ENCODE data around the gene OR2J2.
"Not testable (repeated sequence)": the region's sequence is repeated elsewhere in the genome, so short reads cannot be mapped to it uniquely, and the experiment has no call there.

Gene OR2J2
- 0 reads per million in 4 donors for total RNA-seq

DNA sequence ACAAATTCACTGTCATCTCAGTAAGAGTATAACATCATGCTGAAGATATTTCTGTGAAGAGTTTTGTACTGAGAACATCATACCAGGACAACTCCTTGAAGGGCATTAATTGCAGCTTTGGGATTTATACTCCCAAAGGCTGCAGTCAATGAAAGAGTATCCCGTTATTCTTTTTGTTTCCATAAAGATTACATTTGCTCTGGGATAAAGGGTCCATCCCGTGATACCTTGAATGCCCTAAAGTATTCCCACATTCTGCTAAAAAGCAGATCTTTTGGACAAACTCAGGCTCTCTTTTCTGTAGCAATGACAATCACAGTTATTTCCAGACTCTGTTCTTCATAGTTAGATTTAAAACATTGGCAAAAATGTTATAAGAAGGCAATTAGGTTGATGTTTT, at the start of gene OR2J2:
TSS of gene OR2J2 (plus strand) at position 301 of the 400 bp plus-strand sequence. CDS start 2,729 bp downstream, outside the sequence.
- DNase-seq = not testable (repeated sequence)

DNA sequence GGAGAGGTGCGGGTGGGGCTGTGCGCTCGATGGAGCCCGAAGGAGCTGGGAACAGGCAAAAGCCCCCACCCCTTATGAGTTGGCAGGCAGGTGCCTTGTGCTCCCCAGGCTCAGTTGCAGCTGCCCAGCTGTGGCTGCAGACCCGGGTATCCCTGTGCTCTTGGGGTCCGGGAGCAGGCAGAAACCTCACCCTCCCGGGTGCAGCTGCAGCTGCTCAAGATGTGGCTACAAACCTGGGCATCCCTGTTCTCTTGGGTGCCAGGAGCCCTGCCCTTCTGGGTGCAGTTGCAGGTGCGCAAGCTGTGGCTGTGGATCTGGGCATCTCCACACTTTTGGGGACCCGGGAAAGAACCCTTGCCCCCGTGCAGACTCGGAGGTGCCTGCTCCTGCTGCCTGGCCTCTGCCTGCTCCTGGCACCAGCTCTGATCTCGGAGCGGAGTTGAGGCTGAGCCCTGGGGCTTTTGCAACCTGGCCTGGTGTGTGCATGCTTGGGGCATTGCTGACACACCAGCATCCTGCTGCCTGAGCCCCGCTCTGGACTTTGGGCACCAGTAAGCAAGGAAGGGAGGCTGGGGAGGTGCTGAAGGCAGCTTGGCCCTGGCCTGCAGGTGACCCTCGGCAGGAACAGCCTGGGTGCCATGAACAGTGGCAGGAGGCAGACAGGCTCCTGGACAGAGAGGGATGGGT, 41.2 kb upstream of the OR2J2 start:
- peak in 1 of 5 donors; percentile 11 for DNase-seq

DNA sequence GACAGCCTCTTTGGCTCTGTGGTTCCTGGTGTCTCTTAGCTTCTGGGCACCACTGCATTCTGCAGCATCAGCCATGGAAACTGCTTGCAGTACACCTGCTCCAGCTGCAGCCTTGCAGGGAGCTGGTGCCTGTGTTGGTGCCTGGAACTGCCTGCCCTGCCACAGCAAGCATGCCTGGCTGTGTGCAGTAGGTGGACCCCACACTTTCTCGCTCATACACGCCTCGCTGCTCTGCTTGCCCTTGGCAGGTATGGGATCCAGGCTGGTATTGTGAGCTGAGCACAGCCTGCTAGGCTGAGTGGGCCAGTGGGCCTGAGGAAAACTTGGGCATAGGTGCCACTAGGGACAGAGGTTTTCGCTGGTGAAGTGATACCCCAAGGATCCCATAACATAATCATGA, 40.1 kb upstream of the OR2J2 start:
- DNase-seq = no peak

DNA sequence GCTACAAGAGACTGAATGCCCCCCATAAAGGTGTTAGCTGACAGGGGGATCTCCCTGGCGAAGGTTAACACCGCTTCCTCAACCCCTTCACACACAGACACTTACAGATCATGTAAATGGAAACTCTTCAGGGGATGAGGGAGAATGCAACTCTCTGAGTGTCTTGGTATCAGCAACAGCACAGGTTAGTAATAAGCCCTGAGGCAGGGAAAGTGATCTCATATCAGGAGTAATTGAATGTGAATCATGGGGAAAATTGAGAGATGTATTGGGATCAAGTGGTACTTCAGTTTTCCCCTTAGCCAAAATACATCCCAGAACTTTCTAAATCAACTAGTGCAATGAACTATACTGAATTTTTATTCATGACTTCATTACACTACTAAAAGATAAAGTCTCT, 39.0 kb upstream of the OR2J2 start:
- DNase-seq = no peak

DNA sequence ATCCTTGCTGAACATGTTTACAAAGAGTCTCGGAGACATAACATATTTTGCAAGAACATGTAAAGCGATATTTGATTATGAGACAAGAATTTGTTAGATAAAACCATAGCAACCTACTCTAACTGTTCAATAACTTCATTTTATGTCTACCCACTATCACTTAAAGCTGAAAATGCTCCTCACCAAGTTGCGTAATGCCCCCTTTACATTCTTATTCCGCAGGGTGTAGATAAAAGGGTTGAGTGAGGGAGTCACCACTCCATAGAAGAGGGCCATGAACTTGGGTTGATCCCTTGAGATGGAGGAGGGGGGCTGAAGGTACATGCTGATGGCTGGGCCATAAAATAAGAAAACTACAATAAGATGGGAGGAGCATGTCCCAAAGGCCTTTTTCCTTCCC, 33.0 kb upstream of the OR2J2 start:
- no peak for DNase-seq

DNA sequence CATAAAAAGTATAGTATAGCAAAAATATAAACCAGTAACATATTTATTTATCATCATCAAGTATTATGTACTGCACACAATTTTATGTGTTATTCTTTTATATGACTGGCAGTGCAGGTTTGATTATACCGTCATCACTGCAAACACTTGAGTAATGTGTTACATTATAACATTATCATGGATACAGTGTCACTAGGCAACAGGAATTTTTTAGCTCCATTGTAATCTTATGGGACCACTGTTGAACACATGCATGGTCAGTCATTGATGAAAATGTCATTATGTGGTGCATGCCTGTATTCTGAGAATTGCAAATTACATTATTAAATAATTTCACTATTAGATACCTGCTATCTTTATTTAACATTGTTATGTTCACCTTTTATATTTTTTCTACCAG, 29.1 kb upstream of the OR2J2 start:
- no peak for DNase-seq

DNA sequence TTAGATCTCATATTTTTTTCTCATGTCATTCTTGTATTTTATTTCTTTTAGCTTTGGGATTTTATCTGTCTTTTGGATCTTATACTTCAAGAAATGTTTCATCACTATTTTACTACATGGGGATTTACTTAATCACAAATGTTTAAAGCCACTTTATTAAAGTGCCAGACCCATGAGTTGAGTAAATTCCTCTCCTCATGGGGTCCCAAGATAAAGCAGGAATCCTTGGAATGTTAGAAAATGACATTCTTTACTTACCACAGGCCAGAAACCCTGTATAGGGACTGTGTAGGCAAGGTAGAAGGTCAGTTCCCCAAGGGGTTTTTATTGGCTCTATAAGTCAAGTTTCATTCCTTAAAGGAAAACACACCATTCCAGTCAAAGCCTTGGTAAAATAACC, 28.4 kb upstream of the OR2J2 start:
- DNase-seq = no peak

DNA sequence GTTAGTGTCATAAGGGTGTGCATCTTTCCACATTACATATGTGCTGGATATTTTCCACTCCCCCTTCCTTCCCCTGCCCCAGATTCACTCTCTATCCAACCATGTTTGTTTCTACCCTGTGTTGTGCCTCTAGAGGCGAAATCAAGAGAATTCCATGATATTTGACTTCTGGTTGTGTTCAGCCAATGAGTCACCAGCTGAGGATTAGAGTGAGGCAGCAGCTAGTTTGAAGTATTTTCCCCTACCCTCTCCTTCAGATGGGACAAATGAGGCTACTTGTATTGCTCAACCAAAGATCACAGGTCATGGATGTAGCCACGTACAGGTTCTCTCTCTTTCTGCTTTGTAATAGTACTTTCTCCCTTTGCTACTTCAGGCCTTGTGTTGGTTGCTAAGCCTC, 24.5 kb upstream of the OR2J2 start:
- no peak for DNase-seq

DNA sequence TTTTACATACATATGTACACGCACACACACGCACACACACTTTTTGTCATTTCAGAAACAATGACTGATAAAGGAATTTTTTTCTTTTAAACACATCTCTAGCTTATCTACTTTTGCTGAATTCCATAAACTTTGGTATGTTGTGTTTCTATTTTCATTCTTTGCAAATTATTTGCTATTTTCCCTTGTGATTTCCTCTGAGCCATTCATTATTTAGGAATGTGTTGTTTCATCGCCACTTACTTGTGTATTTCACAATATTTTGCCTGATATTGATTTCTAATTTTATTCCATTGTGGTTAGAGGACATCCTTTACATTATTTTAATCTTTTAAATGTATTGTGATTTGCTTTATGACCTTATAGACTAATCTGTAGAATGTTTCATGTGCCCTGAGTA, 23.6 kb upstream of the OR2J2 start:
- no peak for DNase-seq

DNA sequence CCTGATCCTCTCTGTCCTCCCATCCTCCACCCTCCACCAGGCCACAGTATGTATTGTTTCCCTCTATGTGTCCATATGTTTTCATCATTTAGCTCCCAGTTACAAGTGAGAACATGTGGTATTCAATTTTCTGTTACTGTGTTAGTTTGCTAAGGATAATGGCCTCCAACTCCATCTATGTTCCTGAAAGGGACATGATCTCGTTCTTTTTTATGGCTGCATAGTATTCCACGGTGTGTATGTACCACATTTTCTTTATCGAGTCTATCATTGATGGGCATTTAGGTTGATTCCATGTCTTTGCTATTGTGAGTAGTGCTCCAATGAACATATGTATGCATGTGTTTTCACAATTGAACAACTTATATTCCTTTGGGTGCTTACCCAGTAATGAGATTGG, 21.3 kb upstream of the OR2J2 start:
- not testable (repeated sequence) for DNase-seq

DNA sequence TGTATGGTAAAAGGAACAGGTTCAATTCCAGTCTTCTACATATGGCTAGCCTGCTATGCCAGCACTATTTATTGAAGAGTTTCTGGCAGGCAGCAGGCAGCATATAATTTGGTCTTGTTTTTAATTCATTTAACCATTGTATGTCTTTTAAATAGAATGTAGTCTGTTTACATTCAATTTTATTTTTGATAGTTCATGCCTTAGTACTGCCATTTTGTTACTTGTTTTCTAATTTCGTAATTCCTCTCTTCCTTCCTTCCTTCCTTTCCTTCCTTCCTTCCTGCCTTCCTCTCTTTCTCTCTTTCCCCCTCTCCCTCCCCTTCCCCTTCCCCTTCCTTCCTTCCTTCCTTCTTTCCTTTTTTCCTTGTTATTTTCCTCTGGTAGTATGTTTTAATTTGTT, 17.6 kb upstream of the OR2J2 start:
- no peak for DNase-seq

DNA sequence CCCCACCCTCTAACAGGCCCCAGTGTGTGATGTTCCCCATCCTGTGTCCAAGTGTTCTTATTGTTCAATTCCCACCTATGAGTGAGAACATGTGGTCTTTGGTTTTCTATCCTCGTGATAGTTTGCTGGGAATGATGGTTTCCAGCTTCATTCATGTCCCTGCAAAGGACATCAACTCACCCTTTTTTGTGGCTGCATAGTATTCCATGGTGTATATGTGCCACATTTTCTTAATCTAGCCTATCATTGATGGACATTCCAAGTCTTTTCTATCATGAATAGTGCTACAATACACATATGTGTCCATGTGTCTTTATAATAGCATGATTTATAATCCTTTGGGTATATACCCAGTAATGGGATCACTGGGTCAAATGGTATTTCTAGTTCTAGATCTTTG, 15.5 kb upstream of the OR2J2 start:
- DNase-seq = not testable (repeated sequence)

DNA sequence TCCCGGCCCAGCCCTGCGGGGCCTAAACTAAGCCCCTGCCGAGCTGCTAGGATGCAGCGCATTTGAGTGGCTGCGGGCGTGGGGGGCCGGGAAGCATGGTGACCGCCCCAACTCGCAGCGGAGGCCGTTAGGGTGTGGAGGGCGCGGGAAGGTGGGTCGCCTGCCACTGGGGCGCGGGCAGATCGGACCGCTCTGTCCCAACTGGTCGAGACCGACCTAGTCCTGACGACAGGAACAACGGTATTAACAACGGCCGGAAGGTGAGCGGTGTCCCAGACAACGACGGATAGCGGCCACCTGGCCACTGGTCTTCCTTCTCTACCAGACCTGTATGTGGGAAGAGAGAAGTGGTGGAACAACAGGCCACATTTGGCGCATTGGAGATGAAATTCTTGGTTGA, 10.8 kb upstream of the OR2J2 start:
- DNase-seq = not testable (repeated sequence)

DNA sequence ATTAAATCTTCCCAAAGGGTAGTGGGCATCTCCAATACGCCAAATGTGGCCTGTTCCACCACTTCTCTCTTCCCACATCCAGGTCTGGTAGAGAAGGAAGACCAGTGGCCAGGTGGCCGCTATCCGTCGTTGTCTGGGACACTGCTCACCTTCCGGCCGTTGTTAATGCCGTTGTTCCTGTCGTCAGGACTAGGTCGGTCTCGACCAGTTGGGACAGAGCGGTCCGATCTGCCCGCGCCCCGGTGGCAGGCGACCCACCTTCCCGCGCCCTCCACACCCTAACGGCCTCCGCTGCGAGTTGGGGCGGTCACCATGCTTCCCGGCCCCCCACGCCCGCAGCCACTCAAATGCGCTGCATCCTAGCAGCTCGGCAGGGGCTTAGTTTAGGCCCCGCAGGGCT, 5.1 kb upstream of the OR2J2 start:
- not testable (repeated sequence) for DNase-seq

DNA sequence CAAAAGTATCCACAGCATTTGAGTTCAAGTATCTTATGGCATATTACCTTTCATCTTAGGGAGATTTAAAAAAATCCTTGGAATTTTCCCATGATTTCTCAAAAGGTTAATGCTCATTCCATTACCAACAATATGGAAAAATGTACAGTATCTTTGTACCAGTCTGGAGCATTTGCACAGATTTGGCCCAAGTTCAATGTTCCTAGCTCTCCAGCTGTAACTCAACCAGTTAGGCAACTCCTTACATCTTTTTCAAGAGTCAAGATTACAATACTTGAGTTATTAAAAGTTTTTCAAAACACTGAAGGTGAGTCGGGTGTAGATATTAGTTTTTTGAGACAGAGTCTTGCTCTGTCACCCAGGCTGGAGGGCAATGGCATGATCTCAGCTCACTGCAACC, 1.0 kb downstream of the OR2J2 start:
- no peak for DNase-seq

DNA sequence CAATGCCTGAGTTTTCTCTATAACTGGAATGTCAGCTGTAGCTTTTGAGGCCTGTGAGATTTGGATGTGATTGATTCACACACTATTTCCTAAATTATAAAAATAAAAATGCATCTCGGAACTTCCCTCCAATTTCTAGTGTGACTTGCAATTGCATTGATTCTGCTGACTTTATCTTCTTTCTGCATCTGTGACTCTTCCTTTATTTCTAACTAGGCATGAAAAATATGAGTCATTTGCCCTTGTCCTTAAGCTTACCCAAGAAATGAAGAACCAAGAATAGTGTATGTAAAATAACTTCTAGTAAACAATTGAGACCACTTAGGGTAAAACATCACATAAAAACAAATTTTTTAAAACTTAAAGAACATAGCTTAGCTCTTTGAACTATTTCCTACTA, 12.9 kb downstream of the OR2J2 start:
- DNase-seq = no peak

DNA sequence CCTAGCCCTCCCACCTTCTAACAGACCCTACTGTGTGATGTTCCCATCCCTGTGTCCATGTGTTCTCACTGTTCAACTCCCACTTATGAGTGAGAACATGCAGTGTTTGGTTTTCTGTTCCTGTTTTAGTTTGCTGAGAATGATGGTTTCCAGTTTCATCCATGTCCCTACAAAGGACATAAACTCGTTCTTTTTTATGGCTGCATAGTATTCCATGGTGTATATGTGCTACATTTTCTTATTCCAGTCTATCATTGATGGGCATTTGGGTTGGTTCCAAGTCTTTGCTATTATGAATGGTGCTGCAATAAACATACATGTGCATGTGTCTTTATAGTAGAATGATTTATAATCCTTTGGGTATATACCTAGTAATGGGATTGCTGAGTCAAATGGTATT, 18.0 kb downstream of the OR2J2 start:
- not testable (repeated sequence) for DNase-seq

DNA sequence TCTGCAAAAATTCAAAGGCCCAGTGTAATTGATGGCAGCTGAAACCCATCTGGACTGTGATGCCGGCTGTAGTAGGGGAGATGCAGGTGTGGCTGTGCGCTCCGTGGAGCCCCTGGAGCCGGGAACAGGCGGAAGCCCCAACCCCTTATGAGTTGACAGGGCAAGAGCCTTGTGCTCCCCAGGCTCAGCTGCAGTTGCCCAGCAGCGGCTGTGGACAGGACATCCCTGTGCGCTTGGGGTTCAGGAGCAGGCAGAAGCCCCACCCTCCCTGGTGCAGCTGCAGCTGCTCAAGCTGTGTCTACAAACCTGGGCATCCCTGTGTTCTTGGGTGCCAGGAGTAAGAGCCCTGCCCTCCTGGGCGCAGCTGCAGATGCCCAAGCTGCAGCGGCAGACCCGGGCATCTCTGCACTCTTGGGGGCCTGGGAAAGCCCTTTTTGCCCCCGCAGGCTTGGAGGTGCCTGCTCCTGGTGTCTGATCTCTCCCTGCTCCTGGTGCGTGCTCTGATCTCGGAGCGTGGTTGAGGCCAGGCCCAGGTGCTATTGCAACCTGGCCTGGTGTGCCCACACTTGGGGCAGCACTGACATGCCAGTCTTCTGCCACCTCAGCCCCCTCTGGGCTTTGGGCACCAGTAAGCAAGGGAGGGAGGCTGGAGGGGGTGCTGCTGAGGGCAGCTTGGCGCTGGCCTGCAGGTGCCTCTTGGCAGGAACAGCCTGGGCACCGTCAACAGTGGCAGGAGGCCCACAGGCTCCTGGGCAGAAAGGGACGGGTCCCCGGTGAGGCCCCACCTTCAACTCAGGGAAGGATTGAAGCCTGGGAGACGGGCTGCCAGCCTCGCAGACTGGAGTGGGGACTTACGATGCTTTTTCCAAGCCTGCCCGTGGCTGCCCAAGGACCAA, 30.3 kb downstream of the OR2J2 start:
- no peak for DNase-seq

DNA sequence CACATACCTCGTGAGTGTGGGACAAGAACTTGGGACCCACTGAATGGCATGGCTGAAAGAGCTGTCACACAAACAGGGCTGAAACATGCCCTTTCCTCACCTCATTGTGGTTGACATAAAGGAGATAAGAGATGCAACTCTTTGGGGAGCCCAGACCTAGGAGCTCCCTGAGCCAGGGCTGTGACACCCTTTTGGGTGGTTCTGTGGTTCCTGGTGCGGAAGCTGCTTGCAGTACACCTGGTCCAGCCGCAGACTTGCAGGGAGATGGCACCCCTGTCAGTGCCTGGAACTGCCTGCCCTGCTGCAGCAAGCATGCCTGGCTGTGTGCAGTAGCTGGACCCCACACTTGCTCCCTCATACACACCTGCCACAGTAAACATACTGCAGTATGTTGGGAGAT, 31.3 kb downstream of the OR2J2 start:
- no peak for DNase-seq

DNA sequence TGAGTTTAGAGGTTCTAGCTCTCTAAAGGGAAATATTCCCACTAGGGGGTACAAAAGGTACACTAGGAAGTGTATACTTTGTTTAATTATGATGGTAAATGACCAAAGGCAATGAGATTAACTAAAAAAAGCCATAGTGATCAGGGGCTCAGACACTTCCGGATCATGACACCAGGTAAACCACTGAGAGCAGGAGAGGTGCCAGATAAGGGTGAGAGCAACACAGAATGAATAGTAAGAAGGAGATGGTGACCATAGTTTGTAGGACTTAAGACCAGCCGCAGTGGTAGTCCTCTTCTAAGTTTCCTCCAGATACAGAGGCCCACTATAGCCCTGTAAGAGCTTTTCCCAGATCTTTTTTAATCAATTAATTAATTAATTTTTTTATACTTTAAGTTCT, 40.8 kb downstream of the OR2J2 start:
- DNase-seq = no peak

DNA sequence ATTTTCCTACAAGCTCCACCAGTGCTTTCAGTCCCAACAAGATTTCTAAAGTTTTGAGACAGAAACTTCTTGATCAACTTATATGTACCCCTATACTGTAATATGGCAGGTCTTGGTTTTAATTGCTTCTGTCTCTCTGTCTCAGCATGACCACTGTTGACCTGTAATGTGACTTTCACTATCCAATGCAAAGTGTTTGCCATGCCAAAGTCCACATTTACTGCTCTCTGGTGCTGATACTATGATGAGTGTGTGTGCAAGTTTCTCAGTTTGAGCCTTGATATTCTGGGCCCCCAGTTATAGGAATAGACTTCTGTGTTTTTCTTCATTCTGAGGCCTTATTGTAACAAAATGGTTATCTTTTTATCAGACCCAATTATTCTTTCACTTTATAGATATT, 45.8 kb downstream of the OR2J2 start:
- DNase-seq = no peak

DNA sequence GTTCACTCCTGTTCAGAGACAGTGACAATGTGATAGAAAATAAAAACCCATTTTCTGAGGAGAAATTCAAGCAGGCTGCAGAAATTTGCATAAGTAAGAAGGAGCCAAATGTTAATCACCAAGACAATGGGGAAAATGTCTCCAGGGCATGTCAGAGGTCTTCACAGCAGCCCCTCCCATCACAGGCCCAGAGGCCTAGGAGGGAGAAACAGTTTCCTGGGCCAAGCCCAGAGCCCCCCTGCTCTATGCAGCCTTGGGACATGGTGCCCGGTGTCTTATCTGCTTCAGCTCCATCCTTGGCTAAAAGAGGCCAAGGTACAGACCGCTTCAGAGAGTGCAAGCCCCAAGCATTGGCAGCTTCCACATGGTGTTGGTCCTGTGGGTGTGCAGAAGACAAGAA, 46.5 kb downstream of the OR2J2 start:
- not testable (repeated sequence) for DNase-seq

DNA sequence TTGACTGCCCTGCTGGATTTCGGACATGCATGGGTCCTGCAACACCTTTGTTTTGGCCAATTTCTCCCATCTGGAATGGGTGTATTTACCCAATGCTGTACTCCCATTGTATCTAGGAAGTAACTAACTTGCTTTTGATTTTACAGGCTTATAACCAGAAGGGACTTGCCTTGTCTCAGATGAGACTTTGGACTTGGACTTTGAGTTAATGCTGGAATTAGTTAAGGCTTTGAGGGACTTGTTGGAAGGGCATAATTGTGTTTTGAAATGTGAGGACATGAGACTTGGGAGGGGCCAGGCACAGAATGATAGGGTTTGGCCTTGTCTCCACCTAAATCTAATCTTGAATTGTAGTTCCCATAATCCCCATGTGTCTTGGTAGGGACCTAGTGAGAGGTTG, 47.3 kb downstream of the OR2J2 start:
- DNase-seq = not testable (repeated sequence)

Data from T-helper 1 cell (primary cell).